ENCODE results near the gene ESPNL.
A peak's percentile ranks its signal among the peaks of the same experiment; 100 is the strongest.

Gene ESPNL

GRCh38 chr2:238137885-238138284 lies 37.7 kb downstream of the ESPNL start:
- no peak for DNase-seq
- H3K27me3 ChIP-seq (ENCODE audit: insufficient read depth, low read depth, severe bottlenecking): no peaks in the 10 kb centered on the region
- no peak overlapping the region for H3K4me3 ChIP-seq (ENCODE audit: low read depth, low read length)
- no peaks in the 10 kb centered on the region for H3K9me3 ChIP-seq (ENCODE audit: severe bottlenecking)
- no peaks in the 10 kb centered on the region for H3K36me3 ChIP-seq
- H3K27ac ChIP-seq: peak overlapping the region; percentile 26; the same call in 1 of the 2 replicates
- TF ChIP-seq CTCF (IDR thresholded peaks at IDR 0.05; ENCODE audit: low read depth, low read length): no peak

- Histone ChIP-seq H3K4me3 (ENCODE audit: low read depth, low read length) (no peak within 1 kb of the TSS), H3K27ac (peak within 1 kb of the TSS; percentile 26), H3K36me3 (no peaks in the 10 kb centered on the region), H3K9me3 (ENCODE audit: severe bottlenecking) (no peaks in the 10 kb centered on the region), H3K27me3 (ENCODE audit: insufficient read depth, low read depth, severe bottlenecking) (no peaks in the 10 kb centered on the region)
- DNase-seq: peak; percentile 48
- TF ChIP-seq CTCF (IDR thresholded peaks at IDR 0.05; ENCODE audit: low read depth, low read length): no peak
Observed at GRCh38 chr2:238138331-238139195, 38.4 kb downstream of the ESPNL start, which contains the start of gene KLHL30. Gene KLHL30 (plus strand): TSS chr2:238138668. CDS start chr2:238140755, 2,087 bp downstream.

- no peaks in the 10 kb centered on the region for H3K36me3 ChIP-seq
Observed at GRCh38 chr2:238139196-238140039, 39.3 kb downstream of the ESPNL start.

GRCh38 chr2:238140040-238140439 lies 39.9 kb downstream of the ESPNL start:
- DNase-seq: no peak
- no peak for TF ChIP-seq CTCF (IDR thresholded peaks at IDR 0.05; ENCODE audit: low read depth, low read length)

More at GRCh38 chr2:238139196-238140039, 39.3 kb downstream of the ESPNL start:
- peak; percentile 86 for TF ChIP-seq CTCF (IDR thresholded peaks at IDR 0.05; ENCODE audit: low read depth, low read length)
- no peaks in the 10 kb centered on the region for H3K27me3 ChIP-seq (ENCODE audit: insufficient read depth, low read depth, severe bottlenecking)
- H3K4me3 ChIP-seq (ENCODE audit: low read depth, low read length): no peak overlapping the region
- DNase-seq: peak; percentile 50
- H3K9me3 ChIP-seq (ENCODE audit: severe bottlenecking): no peaks in the 10 kb centered on the region
- H3K27ac ChIP-seq: no peak overlapping the region

GRCh38 chr2:238140721-238141540 lies 40.8 kb downstream of the ESPNL start:
- DNase-seq: no peak
- H3K9me3 ChIP-seq (ENCODE audit: severe bottlenecking): no peaks in the 10 kb centered on the region
- no peaks in the 10 kb centered on the region for H3K27me3 ChIP-seq (ENCODE audit: insufficient read depth, low read depth, severe bottlenecking)
- no peak overlapping the region for H3K4me3 ChIP-seq (ENCODE audit: low read depth, low read length)
- no peaks in the 10 kb centered on the region for H3K36me3 ChIP-seq
- H3K27ac ChIP-seq: no peak overlapping the region
- TF ChIP-seq CTCF (IDR thresholded peaks at IDR 0.05; ENCODE audit: low read depth, low read length): no peak

More at GRCh38 chr2:238140040-238140439, 39.9 kb downstream of the ESPNL start:
- H3K4me3 ChIP-seq (ENCODE audit: low read depth, low read length): no peak overlapping the region
- H3K36me3 ChIP-seq: no peaks in the 10 kb centered on the region
- H3K27me3 ChIP-seq (ENCODE audit: insufficient read depth, low read depth, severe bottlenecking): no peaks in the 10 kb centered on the region
- H3K27ac ChIP-seq: no peak overlapping the region
- no peaks in the 10 kb centered on the region for H3K9me3 ChIP-seq (ENCODE audit: severe bottlenecking)

Measured in WERI-Rb-1 (cell line).